Neural cell (in vitro differentiated cells): ENCODE measurements around the gene PCTP. TPM values are rescaled to one million over a fixed set of nuclear protein-coding genes. Genes with fewer than 3 reads are reported as not detected.

ENCODE experiments used
- H2AFZ ChIP-seq: fragments of 200-600, 300-800 bp; sonication (generic), shearing (Covaris generic); 2 replicates; pipeline ENCODE4 v1.6.0; 2014; ENCODE audit warnings: low read depth, mild to moderate bottlenecking, antibody characterized with exemption, low read length, moderate library complexity
- H3F3A ChIP-seq: fragments of 200-600 bp; shearing (Covaris generic); 2 replicates; pipeline ENCODE4 v1.6.1; 2016; ENCODE audit warnings: mild to moderate bottlenecking, moderate library complexity, mixed read lengths, antibody characterized with exemption, low read length; ENCODE audit not compliant: insufficient read depth, poor library complexity, severe bottlenecking
- H3K27ac ChIP-seq: fragments of 200-600, 300-800 bp; sonication (generic), shearing (Covaris generic); 2 replicates; pipeline ENCODE4 v1.5.1; 2014; ENCODE audit warnings: mild to moderate bottlenecking, low read length, moderate library complexity
- H3K27me3 ChIP-seq: fragments of 300-800, 200-600 bp; sonication (generic), shearing (Covaris generic); 2 replicates; pipeline ENCODE4 v1.6.0; 2014; ENCODE audit warnings: mild to moderate bottlenecking, low read depth, low read length, moderate library complexity; ENCODE audit not compliant: insufficient read depth
- H3K36me3 ChIP-seq: fragments of 300-800, 200-600 bp; sonication (generic), shearing (Covaris generic); 2 replicates; pipeline ENCODE4 v1.5.1; 2014; ENCODE audit warnings: mild to moderate bottlenecking, antibody characterized with exemption, low read length, moderate library complexity; ENCODE audit not compliant: insufficient read depth
- H3K4me2 ChIP-seq: fragments of 300-800, 200-600 bp; sonication (generic), shearing (Covaris generic); 2 replicates; pipeline ENCODE4 v1.6.0; 2014; ENCODE audit warnings: mild to moderate bottlenecking, low read length
- H3K4me3 ChIP-seq: fragments of 300-800, 200-600 bp; sonication (generic), shearing (Covaris generic); 2 replicates; pipeline ENCODE4 v1.5.1; 2014; ENCODE audit warnings: mild to moderate bottlenecking, low read length, moderate library complexity
- H3K79me2 ChIP-seq: fragments of 200-600 bp; shearing (Covaris generic); replicated peaks from 2 replicates; pipeline ENCODE4 v1.6.0; 2014; ENCODE audit warnings: mild to moderate bottlenecking, low read length, moderate library complexity; ENCODE audit not compliant: insufficient read depth
- H3K9ac ChIP-seq: fragments of 300-800, 200-600 bp; sonication (generic), shearing (Covaris generic); 2 replicates; pipeline ENCODE4 v1.6.1; 2016; ENCODE audit warnings: mild to moderate bottlenecking, low read length, mixed read lengths
- H3K9me2 ChIP-seq: fragments of 200-600 bp; shearing (Covaris generic); 2 replicates; pipeline ENCODE4 v1.6.1; 2016; ENCODE audit warnings: mild to moderate bottlenecking, low read length, mixed read lengths; ENCODE audit not compliant: insufficient read depth
- H3K9me3 ChIP-seq: fragments of 200-600, 300-800 bp; sonication (generic), shearing (Covaris generic); 2 replicates; pipeline ENCODE4 v1.6.1; 2016; ENCODE audit warnings: mild to moderate bottlenecking, mixed run types, low read length, moderate library complexity, mixed read lengths
- H4K20me1 ChIP-seq: fragments of 200-600 bp; shearing (Covaris generic); 2 replicates; pipeline ENCODE4 v1.6.1; 2016; ENCODE audit warnings: mild to moderate bottlenecking, mixed run types; ENCODE audit not compliant: insufficient read depth
- CTCF ChIP-seq: fragments of 450-650 bp; IDR thresholded peaks from 2 replicates; pipeline ENCODE4 v1.5.1; 2014; ENCODE audit warnings: antibody characterized with exemption, mild to moderate bottlenecking, moderate library complexity; ENCODE audit not compliant: poor library complexity, severe bottlenecking
- EP300 ChIP-seq: fragments of 450-650 bp; conservative IDR thresholded peaks from 2 replicates; pipeline ENCODE4 v1.6.1; 2014; ENCODE audit warnings: antibody characterized with exemption, mild to moderate bottlenecking, moderate library complexity; ENCODE audit not compliant: poor library complexity, severe bottlenecking
- EZH2 ChIP-seq: fragments of 200-600, 300-800 bp; shearing (Covaris generic), sonication (generic); IDR thresholded peaks from 2 replicates; pipeline ENCODE4 v1.6.1; 2014; ENCODE audit warnings: antibody characterized with exemption, low read length, borderline replicate concordance, mild to moderate bottlenecking; ENCODE audit not compliant: insufficient read depth, poor library complexity, severe bottlenecking
- MXI1 ChIP-seq: fragments of 450-650 bp; conservative IDR thresholded peaks from 2 replicates; pipeline ENCODE4 v1.6.1; 2014; ENCODE audit warnings: antibody characterized with exemption, mild to moderate bottlenecking; ENCODE audit not compliant: poor library complexity, severe bottlenecking
- POLR2AphosphoS5 ChIP-seq: IDR thresholded peaks from 2 replicates; pipeline ENCODE4 v1.6.1; 2012
- RAD21 ChIP-seq: fragments of 450-650 bp; conservative IDR thresholded peaks from 2 replicates; pipeline ENCODE4 v1.6.1; 2014; ENCODE audit warnings: antibody characterized with exemption, mild to moderate bottlenecking, moderate library complexity
- REST ChIP-seq: IDR thresholded peaks from 2 replicates; pipeline ENCODE4 v1.6.1; 2012; ENCODE audit warnings: borderline replicate concordance
- SMC3 ChIP-seq: fragments of 450-650 bp; conservative IDR thresholded peaks from 2 replicates; pipeline ENCODE4 v1.6.1; 2014; ENCODE audit warnings: antibody characterized with exemption, mild to moderate bottlenecking, moderate library complexity; ENCODE audit not compliant: poor library complexity
- TAF1 ChIP-seq: IDR thresholded peaks from 2 replicates; pipeline ENCODE4 v1.6.1; 2012; ENCODE audit warnings: low read depth
- polyA plus RNA-seq: library from polyadenylated mRNA; depleted of rRNA; stranded (reverse); fragments of >200 nt; gene quantifications from 2 replicates; pipeline ENCODE4 v1.2.3, GENCODE V29; 2014

Gene PCTP
- polyA plus RNA-seq, 1 donor from 2014 or later: 3.9 TPM

- Histone ChIP-seq H3K27ac (no peak overlapping the region), H3F3A (no peaks in the 10 kb centered on the region), H3K27me3 (no peaks in the 10 kb centered on the region), H3K36me3 (no peaks in the 10 kb centered on the region), H3K79me2 (no peaks in the 10 kb centered on the region), H2AFZ (no peak overlapping the region), H3K9me2 (no peaks in the 10 kb centered on the region), H3K9me3 (no peaks in the 10 kb centered on the region), H3K9ac (no peak overlapping the region), H3K4me3 (no peak overlapping the region), H3K4me2 (no peak overlapping the region), H4K20me1 (no peaks in the 10 kb centered on the region)
- TF ChIP-seq REST: no peak
- no peak for TF ChIP-seq POLR2AphosphoS5
- no peak for TF ChIP-seq RAD21
- no peak for TF ChIP-seq SMC3
- no peak for TF ChIP-seq EZH2
- TF ChIP-seq EP300: no peak
Measured at GRCh38 chr17:55768936-55769624, 18.2 kb downstream of the PCTP start.

GRCh38 chr17:55769625-55770000 lies 18.8 kb downstream of the PCTP start:
- H2AFZ ChIP-seq: no peak overlapping the region
- H3K9me3 ChIP-seq: no peaks in the 10 kb centered on the region
- TF ChIP-seq EP300 (no peak), TAF1 (no peak), SMC3 (no peak), EZH2 (no peak), REST (no peak), CTCF (no peak), RAD21 (no peak), MXI1 (no peak)
- H4K20me1 ChIP-seq: no peaks in the 10 kb centered on the region
- no peaks in the 10 kb centered on the region for H3F3A ChIP-seq
- no peaks in the 10 kb centered on the region for H3K27me3 ChIP-seq
- no peaks in the 10 kb centered on the region for H3K36me3 ChIP-seq
- H3K4me3 ChIP-seq: no peak overlapping the region
- H3K27ac ChIP-seq: no peak overlapping the region
- no peak overlapping the region for H3K4me2 ChIP-seq
- H3K9me2 ChIP-seq: no peaks in the 10 kb centered on the region
- no peak overlapping the region for H3K9ac ChIP-seq
- no peaks in the 10 kb centered on the region for H3K79me2 ChIP-seq
